Stimulated activated CD8-positive, alpha-beta memory T cell treated with anti-CD3 and anti-CD28 coated beads, Interleukin-2, amount 100 ng/mL, for 1 hour (primary cell): Measurements from ENCODE around the gene MRPL2.

ENCODE experiments used
- DNase-seq, 2 donors: peaks; one replicate each; pipeline ENCODE4 v3.0.0-alpha.2; 2020; ENCODE audit warnings: low read depth in 2 of 2

MRPL2 gene

GRCh38 chr6:43021270-43022047 lies 37.8 kb downstream of the MRPL2 start, which contains the start of gene RRP36:
TSS of gene RRP36 (plus strand) at chr6:43021623. CDS start at chr6:43021655, 32 bp downstream.
- DNase-seq, result peak; percentile 37 to 41

- no peak for DNase-seq
These were observed 38.4 kb downstream of the MRPL2 start for GRCh38 chr6:43020847-43021246.

GRCh38 chr6:43020052-43020705 lies 39.1 kb downstream of the MRPL2 start:
- no peak for DNase-seq

- DNase-seq, result no peak
These were observed 40.1 kb downstream of the MRPL2 start for GRCh38 chr6:43019152-43019551.

- DNase-seq, result no peak
These were observed 42.3 kb downstream of the MRPL2 start for GRCh38 chr6:43016943-43017334.

GRCh38 chr6:43016176-43016942 lies 42.9 kb downstream of the MRPL2 start:
- DNase-seq, result no peak

GRCh38 chr6:43014434-43014909 lies 44.8 kb downstream of the MRPL2 start:
- DNase-seq, result no peak

- peak; percentile 93 to 95 for DNase-seq
These were observed 45.3 kb downstream of the MRPL2 start, which contains the start of the genes KLHDC3 and MEA1 for GRCh38 chr6:43013843-43014433. TSS of gene KLHDC3 (plus strand) at chr6:43014249. CDS start at chr6:43017193, 2,944 bp downstream. TSS of gene MEA1 (minus strand) at chr6:43013946. CDS start at chr6:43013813, 133 bp downstream.

- no peak for DNase-seq
These were observed 46.0 kb downstream of the MRPL2 start for GRCh38 chr6:43013097-43013842.

GRCh38 chr6:43012364-43012763 lies 46.9 kb downstream of the MRPL2 start:
- DNase-seq, result no peak

GRCh38 chr6:43011207-43011606 lies 48.0 kb downstream of the MRPL2 start:
- no peak for DNase-seq

- no peak for DNase-seq
These were observed 50.1 kb downstream of the MRPL2 start for GRCh38 chr6:43009124-43009523.

GRCh38 chr6:43007126-43007525 lies 52.1 kb downstream of the MRPL2 start:
- no peak for DNase-seq

GRCh38 chr6:43006251-43006650 lies 53.0 kb downstream of the MRPL2 start:
- DNase-seq, result no peak

GRCh38 chr6:43005844-43006243 lies 53.4 kb downstream of the MRPL2 start:
- DNase-seq, result no peak
